Fibroblast of pulmonary artery (primary cell): ENCODE measurements around the gene GSS.

Experiments used
- DNase-seq: peaks from one replicate; pipeline ENCODE4 v3.0.0-alpha.2; 2010; ENCODE audit warnings: low read depth
- H3K4me3 ChIP-seq: replicated peaks from 2 replicates; pipeline ENCODE4 v1.5.1; 2011; ENCODE audit warnings: low read depth, mild to moderate bottlenecking, control low read depth, low read length, moderate library complexity
- TF ChIP-seq, protein P1 (sequence below): IDR thresholded peaks from 2 replicates; pipeline ENCODE4 v1.5.1; 2011; ENCODE audit warnings: mild to moderate bottlenecking, control low read depth, low read length, inconsistent platforms; ENCODE audit errors: missing control alignments

Gene GSS

DNA sequence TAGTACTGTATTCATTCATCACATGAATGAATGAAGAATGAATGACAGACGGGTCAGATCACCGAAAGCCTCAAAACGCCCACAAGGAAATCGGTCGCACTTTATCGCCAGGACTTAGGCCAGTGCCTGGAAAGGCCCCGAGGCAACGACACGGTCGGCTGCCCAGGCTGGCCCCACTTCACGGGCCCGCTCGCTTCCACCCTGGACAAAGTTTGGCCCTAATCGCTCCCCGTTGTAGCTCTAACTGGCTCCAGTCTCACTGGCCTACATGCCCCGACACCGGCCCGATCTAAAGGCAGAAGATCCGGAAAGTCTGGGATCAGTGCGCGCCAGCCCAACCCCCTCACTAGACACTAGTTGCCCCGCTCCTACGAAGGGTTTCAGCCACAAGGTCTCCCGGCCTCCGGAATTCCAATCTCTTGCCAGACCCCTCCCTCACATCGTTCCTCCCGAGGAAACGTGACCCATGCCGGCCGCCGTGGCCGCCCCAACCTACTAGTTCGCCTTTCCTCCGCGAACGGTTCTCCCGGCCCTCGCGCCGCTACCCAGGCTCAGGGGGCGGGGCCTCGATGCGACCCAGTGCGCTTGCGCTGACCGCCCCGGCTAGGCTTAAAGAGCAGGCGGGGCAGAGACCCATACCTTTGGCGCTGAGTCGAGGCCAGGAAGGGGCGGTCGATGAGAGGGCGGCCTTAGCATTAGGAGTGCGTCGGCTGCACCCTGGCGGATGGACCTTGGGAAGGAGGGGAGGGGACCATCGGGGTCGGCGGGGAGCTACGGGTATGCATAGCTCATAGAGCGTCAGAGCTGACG, at the start of gene GSS, which contains the start of gene MYH7B:
Gene GSS, minus strand, starts transcription at position 576 of the 810 bp plus-strand sequence. CDS start 3,954 bp downstream, outside the sequence.
Gene MYH7B, plus strand, starts transcription at position 638 of the 810 bp plus-strand sequence. CDS start 22,138 bp downstream, outside the sequence.
- peak within 1 kb of the TSS; percentile 85 for H3K4me3 ChIP-seq
- DNase-seq = peak; percentile 97
- TF ChIP-seq, protein P1, sequence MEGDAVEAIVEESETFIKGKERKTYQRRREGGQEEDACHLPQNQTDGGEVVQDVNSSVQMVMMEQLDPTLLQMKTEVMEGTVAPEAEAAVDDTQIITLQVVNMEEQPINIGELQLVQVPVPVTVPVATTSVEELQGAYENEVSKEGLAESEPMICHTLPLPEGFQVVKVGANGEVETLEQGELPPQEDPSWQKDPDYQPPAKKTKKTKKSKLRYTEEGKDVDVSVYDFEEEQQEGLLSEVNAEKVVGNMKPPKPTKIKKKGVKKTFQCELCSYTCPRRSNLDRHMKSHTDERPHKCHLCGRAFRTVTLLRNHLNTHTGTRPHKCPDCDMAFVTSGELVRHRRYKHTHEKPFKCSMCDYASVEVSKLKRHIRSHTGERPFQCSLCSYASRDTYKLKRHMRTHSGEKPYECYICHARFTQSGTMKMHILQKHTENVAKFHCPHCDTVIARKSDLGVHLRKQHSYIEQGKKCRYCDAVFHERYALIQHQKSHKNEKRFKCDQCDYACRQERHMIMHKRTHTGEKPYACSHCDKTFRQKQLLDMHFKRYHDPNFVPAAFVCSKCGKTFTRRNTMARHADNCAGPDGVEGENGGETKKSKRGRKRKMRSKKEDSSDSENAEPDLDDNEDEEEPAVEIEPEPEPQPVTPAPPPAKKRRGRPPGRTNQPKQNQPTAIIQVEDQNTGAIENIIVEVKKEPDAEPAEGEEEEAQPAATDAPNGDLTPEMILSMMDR = peak; percentile 44

DNA sequence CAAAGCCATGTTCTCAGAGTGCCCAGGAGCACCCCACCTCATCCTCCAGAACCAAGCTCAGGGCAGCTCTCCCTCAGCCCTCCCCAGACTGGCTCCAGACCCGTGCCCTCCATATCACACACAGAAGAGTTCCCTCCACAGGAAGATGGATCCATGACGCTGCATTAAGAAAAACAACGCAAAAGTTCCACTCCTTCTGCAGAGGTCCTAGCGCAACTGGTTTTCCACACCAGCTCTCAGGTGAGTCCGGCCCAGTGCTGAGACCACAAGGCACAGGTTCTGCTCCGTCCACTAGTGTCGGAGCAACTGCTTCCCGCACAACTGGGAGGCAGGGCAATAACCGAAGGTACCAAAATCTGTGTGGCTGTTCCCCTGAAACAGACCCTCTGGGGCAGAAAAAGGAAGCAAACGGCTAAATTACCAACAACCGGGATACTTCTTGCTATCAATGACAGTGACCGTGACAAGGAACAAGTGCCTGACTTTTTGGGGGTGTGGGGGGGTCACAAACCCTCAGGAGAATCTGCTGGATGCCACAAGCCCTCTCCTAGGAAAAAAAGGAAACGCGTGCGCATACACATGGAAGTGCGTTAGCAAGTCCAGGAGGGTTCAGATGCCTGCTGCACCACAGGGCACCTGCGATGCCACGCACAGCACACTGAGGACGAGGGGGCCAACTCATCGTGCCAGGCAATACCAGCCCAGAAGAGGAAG, 49.3 kb upstream of the GSS start:
- DNase-seq = no peak
- TF ChIP-seq, protein P1 = no peak
- no peak overlapping the region for H3K4me3 ChIP-seq

DNA sequence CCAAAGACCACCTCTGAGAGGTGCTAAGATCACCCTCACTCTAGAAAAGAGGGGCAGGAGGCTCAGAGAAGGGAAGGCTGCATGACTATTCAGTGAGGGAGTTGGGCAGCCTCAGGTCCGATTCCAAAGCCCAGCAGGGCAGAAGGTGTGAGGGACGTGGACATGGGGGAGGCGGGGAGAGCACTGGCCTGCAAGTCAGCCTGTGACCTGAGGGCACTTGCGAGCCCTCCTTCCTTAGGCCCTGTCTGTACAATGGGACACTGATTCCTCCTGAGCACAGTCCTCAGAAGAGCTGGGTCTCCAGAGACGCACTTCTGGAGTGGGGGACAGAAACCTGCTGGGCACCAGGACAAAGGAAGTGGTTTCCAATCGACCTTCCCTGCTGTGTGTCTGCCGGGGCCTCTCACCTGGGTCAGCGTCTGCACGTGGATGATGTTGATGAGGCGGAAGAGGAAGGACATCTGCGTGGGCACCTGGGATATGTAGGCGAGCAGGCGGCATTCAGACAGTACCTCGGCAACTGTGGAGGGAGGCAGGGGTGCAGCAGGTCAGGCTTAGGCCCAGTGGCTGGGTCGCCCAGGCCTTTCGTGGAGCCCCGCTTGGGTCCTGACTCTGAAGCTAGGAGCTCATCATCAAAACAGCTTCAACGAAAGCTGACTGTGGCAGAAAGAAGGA, 48.6 kb upstream of the GSS start:
- TF ChIP-seq, protein P1 = no peak
- no peak overlapping the region for H3K4me3 ChIP-seq
- no peak for DNase-seq

DNA sequence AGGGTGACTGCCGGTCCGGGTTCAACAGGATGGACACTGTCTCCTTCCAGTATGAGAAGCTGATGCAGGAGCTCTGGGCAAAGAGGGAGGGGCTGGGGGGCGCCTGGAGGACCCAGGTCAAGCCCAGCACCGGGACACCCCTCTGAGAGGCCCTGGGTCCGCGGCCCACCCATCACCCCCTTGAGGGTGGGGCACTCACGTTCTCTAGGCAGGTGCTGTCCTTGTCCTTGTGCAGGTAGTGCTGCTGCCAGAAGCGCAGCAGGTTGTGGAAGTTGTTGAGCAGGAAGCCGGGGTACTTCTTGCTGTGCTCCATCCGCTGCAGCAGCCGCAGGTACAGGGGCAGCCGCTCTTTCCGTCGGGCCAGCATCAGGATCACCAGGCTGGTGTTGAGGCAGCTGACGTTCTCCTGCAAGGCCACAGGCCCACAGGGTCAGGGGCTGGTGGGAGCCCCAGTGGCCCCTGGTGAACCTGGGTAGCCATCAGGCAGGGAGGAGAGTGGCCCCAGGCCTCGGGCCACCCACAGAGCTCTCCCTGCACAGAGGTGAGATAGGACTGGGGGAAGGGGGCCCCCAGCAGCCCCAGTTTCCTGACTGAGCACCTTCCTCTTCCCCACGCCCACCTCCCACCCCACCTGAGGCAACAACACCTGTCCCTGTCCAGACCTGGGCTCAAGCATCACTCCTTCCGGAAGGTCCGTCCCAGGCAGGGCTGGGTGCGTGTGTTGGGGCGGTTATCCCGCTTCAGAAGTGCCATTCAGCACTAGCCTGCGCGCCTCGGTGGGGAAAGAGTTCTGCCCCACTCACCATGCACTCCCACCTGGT, 47.8 kb upstream of the GSS start:
- no peak for DNase-seq
- no peak overlapping the region for H3K4me3 ChIP-seq
- TF ChIP-seq, protein P1 = no peak

DNA sequence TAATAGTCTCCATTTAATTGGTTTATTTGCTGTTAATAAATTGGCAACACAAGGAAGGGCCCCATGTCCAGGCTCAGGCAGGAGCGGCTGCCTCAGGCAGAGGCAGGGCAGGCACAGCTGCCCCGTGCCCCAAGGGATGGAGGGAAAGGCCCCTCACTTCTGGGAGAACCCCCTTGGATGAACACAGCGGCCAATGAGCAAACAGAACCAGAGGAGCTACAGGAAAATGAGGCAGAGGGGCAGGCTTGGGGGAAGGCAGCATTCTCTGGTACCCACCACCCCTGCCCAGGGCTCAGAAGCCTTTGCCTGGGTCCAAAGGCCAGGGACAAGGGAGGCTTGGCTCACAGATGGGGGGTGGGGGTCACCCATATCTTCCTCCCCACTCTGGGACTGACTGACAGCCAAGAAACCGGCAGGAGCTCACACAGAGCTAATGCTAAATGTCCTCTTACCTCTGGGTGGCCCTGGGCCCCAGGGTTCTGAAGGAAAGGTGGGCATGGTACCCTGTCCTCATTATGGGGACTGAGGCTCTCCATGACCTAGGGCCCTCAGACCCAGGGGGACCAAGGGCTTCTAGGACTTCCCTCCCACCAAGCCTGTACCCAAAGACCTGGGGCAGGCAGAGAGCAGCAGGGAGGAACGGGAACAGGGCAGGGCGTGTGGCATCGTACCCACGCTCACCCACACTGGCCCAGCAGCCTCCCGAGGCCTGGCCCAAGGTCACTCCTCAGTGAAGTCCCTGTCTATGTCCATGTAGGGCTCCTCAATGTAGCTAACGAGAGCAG, 47.0 kb upstream of the GSS start:
- TF ChIP-seq, protein P1 = no peak
- DNase-seq = no peak
- no peak overlapping the region for H3K4me3 ChIP-seq
